Panc1 (cell line): Measurements from ENCODE around the gene DTHD1. TPM values are rescaled to one million over a fixed set of nuclear protein-coding genes. Genes with fewer than 3 reads are reported as not detected.

Experiments used
- ATAC-seq: fragments of 200-7000 bp; cut with Tn5 transposase; 2 replicates; pipeline ENCODE4 v1.9.1; 2020; ENCODE audit warnings: mild to moderate bottlenecking, moderate library complexity
- BruUV-seq: library from RNA; stranded (reverse); fragments of 400-500 nt; replicated peaks from 2 replicates; lab custom pipeline; 2021; lab: Mats Ljungman, UMichigan
- CTCF ChIA-PET: fragments of 300-600 bp; sonication (Branson Sonifier 250); formaldehyde crosslinking; loops from one replicate; lab custom pipeline; 2022; ENCODE audit warnings: antibody characterized with exemption; lab: Charles Lee
- POLR2A ChIA-PET: fragments of 300-600 bp; sonication (Branson Sonifier 250); formaldehyde crosslinking; loops from one replicate; lab custom pipeline; 2022; ENCODE audit warnings: antibody characterized with exemption; lab: Charles Lee
- DNase-seq: peaks from one replicate; pipeline ENCODE4 v3.0.0-alpha.2; 2010; ENCODE audit warnings: low read depth, low spot score
- H3K27ac ChIP-seq: 2 replicates; pipeline ENCODE4 v1.5.1; 2011; ENCODE audit warnings: mild to moderate bottlenecking, low read length, inconsistent platforms
- H3K27me3 ChIP-seq: fragments of 200-500 bp; sonication (Bioruptor generic); 2 replicates; pipeline ENCODE4 v1.6.0; 2014; ENCODE audit warnings: low read length, inconsistent platforms; ENCODE audit not compliant: control insufficient read depth, insufficient read depth
- H3K36me3 ChIP-seq: fragments of 200-500 bp; sonication (Bioruptor generic); 2 replicates; pipeline ENCODE4 v1.5.1; 2014; ENCODE audit warnings: inconsistent platforms, mild to moderate bottlenecking, low read length, moderate library complexity; ENCODE audit not compliant: control insufficient read depth, insufficient read depth
- H3K4me1 ChIP-seq: 2 replicates; pipeline ENCODE4 v1.5.1; 2011; ENCODE audit warnings: inconsistent platforms, mild to moderate bottlenecking, low read length, moderate library complexity; ENCODE audit not compliant: control insufficient read depth, insufficient read depth
- H3K4me3 ChIP-seq, 2 experiments: 2 replicates each; pipeline ENCODE4 v1.5.1; 2011 to 2012; ENCODE audit warnings: low read depth in 2 of 2, low read length in 2 of 2, mild to moderate bottlenecking in 2 of 2, inconsistent platforms in 1 of 2, moderate library complexity in 1 of 2
- H3K9me3 ChIP-seq: fragments of 200-500 bp; sonication (Bioruptor generic); 2 replicates; pipeline ENCODE4 v1.5.1; 2014; ENCODE audit warnings: low read depth, mild to moderate bottlenecking, inconsistent platforms, low read length, moderate library complexity; ENCODE audit not compliant: control insufficient read depth, insufficient read depth
- POLR2AphosphoS5 ChIP-seq: IDR thresholded peaks from 2 replicates; pipeline ENCODE4 v1.6.1; 2012; ENCODE audit warnings: mild to moderate bottlenecking, low read depth, low read length, moderate library complexity
- SIN3A ChIP-seq: IDR thresholded peaks from 2 replicates; pipeline ENCODE4 v1.6.1; 2012; ENCODE audit warnings: low read depth, mild to moderate bottlenecking, low read length, moderate library complexity, borderline replicate concordance; ENCODE audit not compliant: insufficient read depth
- TCF7L2 ChIP-seq: IDR thresholded peaks from 2 replicates; pipeline ENCODE4 v1.6.1; 2011; ENCODE audit warnings: mild to moderate bottlenecking, low read depth, low read length, inconsistent platforms
- in situ Hi-C: cut with HindIII; loops from 2 replicates; pipeline ENCODE4 v1.10.0; 2016; ENCODE audit warnings: low sequenced_read_pairs, low pct_unique_long_range_greater_than_20kb
- intact Hi-C: fragments of 100-400 bp; cut with micrococcal nuclease; formaldehyde crosslinking; loops from one replicate; pipeline ENCODE4 v1.10.0; 2022; ENCODE audit not compliant: unreplicated experiment
- total RNA-seq: library from RNA; stranded (reverse); gene quantifications from one replicate; pipeline ENCODE4 v1.2.1, GENCODE V29; 2021; ENCODE audit not compliant: unreplicated experiment
- TF ChIP-seq, protein P1 (sequence below): fragments of 450-650 bp; IDR thresholded peaks from 2 replicates; pipeline ENCODE4 v1.5.1; 2017; ENCODE audit warnings: mild to moderate bottlenecking
- TF ChIP-seq, protein P2 (sequence below), 2 experiments: IDR thresholded peaks; 2 replicates each; pipeline ENCODE4 v1.6.1; 2011 to 2012; ENCODE audit warnings: low read depth in 2 of 2, control low read depth in 1 of 2, low read length in 1 of 2, mild to moderate bottlenecking in 1 of 2, moderate library complexity in 1 of 2; ENCODE audit not compliant: insufficient read depth in 1 of 2

DTHD1 gene
- total RNA-seq, 1 experiment from 2014 or later, result not detected

DNA sequence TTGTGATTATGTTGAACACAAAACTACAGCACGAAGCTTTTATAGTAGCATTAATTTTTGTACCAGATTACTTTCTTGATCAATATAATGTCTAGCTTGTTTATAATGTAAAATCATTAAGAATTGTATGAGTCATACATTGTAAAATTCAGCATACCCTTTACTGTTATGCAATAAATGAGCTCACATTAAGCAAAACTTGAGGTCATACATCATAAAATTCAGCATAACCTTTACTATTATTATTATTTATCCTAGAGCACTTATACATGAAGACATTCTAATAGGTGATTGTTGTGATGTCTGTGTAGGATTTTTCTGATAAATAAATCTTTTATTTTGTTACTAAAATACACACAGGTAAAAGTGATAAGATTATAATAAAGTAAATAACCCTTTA is 49.4 kb downstream of the DTHD1 start:
- no peaks in the 10 kb centered on the region for H3K36me3 ChIP-seq
- H3K4me3 ChIP-seq, result no peak overlapping the region
- no peak for ATAC-seq
- H3K27me3 ChIP-seq, result no peaks in the 10 kb centered on the region
- ChIA-PET POLR2A (no interaction called here), CTCF (no interaction called here)
- H3K9me3 ChIP-seq, result no peaks in the 10 kb centered on the region
- BruUV-seq, result no TSS peak
- H3K27ac ChIP-seq, result no peak overlapping the region
- intact Hi-C loops (no loop called here), in situ Hi-C loops (no loop called here)
- DNase-seq, result no peak
- TF ChIP-seq, protein P1, sequence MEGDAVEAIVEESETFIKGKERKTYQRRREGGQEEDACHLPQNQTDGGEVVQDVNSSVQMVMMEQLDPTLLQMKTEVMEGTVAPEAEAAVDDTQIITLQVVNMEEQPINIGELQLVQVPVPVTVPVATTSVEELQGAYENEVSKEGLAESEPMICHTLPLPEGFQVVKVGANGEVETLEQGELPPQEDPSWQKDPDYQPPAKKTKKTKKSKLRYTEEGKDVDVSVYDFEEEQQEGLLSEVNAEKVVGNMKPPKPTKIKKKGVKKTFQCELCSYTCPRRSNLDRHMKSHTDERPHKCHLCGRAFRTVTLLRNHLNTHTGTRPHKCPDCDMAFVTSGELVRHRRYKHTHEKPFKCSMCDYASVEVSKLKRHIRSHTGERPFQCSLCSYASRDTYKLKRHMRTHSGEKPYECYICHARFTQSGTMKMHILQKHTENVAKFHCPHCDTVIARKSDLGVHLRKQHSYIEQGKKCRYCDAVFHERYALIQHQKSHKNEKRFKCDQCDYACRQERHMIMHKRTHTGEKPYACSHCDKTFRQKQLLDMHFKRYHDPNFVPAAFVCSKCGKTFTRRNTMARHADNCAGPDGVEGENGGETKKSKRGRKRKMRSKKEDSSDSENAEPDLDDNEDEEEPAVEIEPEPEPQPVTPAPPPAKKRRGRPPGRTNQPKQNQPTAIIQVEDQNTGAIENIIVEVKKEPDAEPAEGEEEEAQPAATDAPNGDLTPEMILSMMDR, result no peak
- TF ChIP-seq, protein P2, sequence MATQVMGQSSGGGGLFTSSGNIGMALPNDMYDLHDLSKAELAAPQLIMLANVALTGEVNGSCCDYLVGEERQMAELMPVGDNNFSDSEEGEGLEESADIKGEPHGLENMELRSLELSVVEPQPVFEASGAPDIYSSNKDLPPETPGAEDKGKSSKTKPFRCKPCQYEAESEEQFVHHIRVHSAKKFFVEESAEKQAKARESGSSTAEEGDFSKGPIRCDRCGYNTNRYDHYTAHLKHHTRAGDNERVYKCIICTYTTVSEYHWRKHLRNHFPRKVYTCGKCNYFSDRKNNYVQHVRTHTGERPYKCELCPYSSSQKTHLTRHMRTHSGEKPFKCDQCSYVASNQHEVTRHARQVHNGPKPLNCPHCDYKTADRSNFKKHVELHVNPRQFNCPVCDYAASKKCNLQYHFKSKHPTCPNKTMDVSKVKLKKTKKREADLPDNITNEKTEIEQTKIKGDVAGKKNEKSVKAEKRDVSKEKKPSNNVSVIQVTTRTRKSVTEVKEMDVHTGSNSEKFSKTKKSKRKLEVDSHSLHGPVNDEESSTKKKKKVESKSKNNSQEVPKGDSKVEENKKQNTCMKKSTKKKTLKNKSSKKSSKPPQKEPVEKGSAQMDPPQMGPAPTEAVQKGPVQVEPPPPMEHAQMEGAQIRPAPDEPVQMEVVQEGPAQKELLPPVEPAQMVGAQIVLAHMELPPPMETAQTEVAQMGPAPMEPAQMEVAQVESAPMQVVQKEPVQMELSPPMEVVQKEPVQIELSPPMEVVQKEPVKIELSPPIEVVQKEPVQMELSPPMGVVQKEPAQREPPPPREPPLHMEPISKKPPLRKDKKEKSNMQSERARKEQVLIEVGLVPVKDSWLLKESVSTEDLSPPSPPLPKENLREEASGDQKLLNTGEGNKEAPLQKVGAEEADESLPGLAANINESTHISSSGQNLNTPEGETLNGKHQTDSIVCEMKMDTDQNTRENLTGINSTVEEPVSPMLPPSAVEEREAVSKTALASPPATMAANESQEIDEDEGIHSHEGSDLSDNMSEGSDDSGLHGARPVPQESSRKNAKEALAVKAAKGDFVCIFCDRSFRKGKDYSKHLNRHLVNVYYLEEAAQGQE (IDR thresholded peaks at IDR 0.05; ENCODE audit: insufficient read depth in 1 of 2, low read depth in 2 of 2, low read length in 1 of 2), result no peak
- TF ChIP-seq TCF7L2 (no peak), SIN3A (no peak), POLR2AphosphoS5 (no peak)
- no peaks in the 10 kb centered on the region for H3K4me1 ChIP-seq

DNA sequence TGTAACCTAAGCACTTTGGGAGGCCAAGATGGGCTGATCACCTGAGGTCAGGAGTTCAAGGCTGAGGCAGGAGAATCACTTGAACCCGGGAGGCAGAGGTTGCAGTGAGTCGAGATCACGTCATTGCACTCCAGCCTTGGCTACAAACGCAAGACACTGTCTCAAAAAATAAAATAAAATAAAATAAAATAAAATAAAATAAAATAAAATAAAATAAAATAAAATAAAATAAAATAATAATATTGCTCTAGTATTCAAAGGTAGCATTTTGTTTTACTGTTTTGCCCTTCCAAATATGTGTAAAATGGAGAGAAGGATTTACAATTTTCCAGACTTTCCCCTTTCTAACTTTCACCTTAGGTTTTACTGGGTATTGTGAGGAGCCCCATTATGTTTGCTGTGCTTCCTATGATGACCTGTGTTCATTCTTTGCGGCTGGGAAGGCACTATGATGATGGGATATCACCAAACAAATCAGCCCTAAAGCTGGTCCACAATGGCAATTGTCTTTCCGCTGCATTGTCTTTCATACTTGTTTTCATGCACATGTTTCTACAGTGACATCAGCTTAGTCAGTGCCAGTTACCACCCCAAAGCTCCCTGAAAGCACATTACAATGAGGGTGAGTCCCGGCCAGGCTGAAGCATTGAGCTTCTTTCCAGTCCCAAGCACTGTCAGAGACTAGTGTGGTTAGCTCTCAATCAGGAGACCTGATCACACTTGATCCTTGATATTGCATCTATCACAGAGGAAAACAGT is 50.8 kb downstream of the DTHD1 start:
- POLR2A ChIA-PET, result no interaction called here
- CTCF ChIA-PET, result no interaction called here
- no peak for ATAC-seq

More for the DNA sequence above, 50.8 kb downstream of the DTHD1 start:
- in situ Hi-C loops (no loop called here), intact Hi-C loops (no loop called here)
- DNase-seq, result no peak
- no peaks in the 10 kb centered on the region for H3K27me3 ChIP-seq
- H3K9me3 ChIP-seq, result no peaks in the 10 kb centered on the region
- BruUV-seq, result no TSS peak
- H3K4me1 ChIP-seq, result no peaks in the 10 kb centered on the region
- no peak for TF ChIP-seq TCF7L2
- TF ChIP-seq, protein P2 (IDR thresholded peaks at IDR 0.05; ENCODE audit: insufficient read depth in 1 of 2, low read depth in 2 of 2, low read length in 1 of 2), result no peak
- TF ChIP-seq, protein P1, result no peak
- TF ChIP-seq SIN3A, result no peak
- no peak for TF ChIP-seq POLR2AphosphoS5
- H3K36me3 ChIP-seq, result no peaks in the 10 kb centered on the region
- no peak overlapping the region for H3K27ac ChIP-seq
- no peak overlapping the region for H3K4me3 ChIP-seq
